Lung (tissue), 12 donors: ENCODE measurements around the gene SLC4A1. TPM values are rescaled to one million over a fixed set of nuclear protein-coding genes. Genes with fewer than 3 reads are reported as not detected.

Experiments
- ATAC-seq: fragments of 200-7000 bp; cut with Tn5 transposase; one replicate; pipeline ENCODE4 v1.9.1; 2020; ENCODE audit warnings: moderate number of reproducible peaks; ENCODE audit not compliant: insufficient read depth, low FRiP score
- DNase-seq, 3 donors: peaks; one replicate each; pipeline ENCODE4 v3.0.0-alpha.2; 2013 to 2017
- H3K27ac ChIP-seq, 2 donors: one replicate each; pipeline ENCODE4 v1.5.1; 2013; ENCODE audit warnings: mild to moderate bottlenecking in 2 of 2, moderate library complexity in 2 of 2, control low read depth in 1 of 2, inconsistent platforms in 1 of 2, low read depth in 1 of 2, low read length in 1 of 2
- H3K27me3 ChIP-seq, 3 donors: one replicate each; pipeline ENCODE4 v1.5.1; 2013; ENCODE audit warnings: low read length in 2 of 3; ENCODE audit not compliant: control insufficient read depth in 3 of 3, insufficient read depth in 3 of 3
- H3K36me3 ChIP-seq, 4 donors: one replicate each; pipeline ENCODE4 v1.5.1; 2013; ENCODE audit warnings: low read length in 4 of 4, mild to moderate bottlenecking in 1 of 4, moderate library complexity in 1 of 4; ENCODE audit not compliant: control insufficient read depth in 4 of 4, insufficient read depth in 4 of 4
- H3K4me1 ChIP-seq, 5 donors: one replicate each; pipeline ENCODE4 v1.5.1; 2013; ENCODE audit warnings: low read length in 5 of 5, mild to moderate bottlenecking in 2 of 5, moderate library complexity in 1 of 5; ENCODE audit not compliant: control insufficient read depth in 5 of 5, insufficient read depth in 5 of 5
- H3K4me3 ChIP-seq: one replicate; pipeline ENCODE4 v1.5.1; 2013; ENCODE audit warnings: mild to moderate bottlenecking, control low read depth, moderate library complexity
- H3K9ac ChIP-seq, 2 donors: one replicate each; pipeline ENCODE4 v1.5.1; 2013; ENCODE audit warnings: low read length in 2 of 2, control low read depth in 1 of 2; ENCODE audit not compliant: insufficient read depth in 1 of 2
- H3K9me3 ChIP-seq, 4 donors: one replicate each; pipeline ENCODE4 v1.5.1; 2013; ENCODE audit warnings: low read length in 3 of 4, mild to moderate bottlenecking in 1 of 4, moderate library complexity in 1 of 4; ENCODE audit not compliant: control insufficient read depth in 4 of 4, insufficient read depth in 3 of 4
- WGBS, 2 donors: extraction: QIAGEN DNeasy Blood & Tissue Kit; methylation state at CpG; one replicate each; pipeline ENCODE4 v1.1.7; 2013; 5-methylcytosine and 5-hydroxymethylcytosine counted together
- polyA plus RNA-seq, 2 donors: library from polyadenylated mRNA; stranded (reverse); fragments of 200-250 nt; gene quantifications; one replicate each; pipeline ENCODE4 v1.2.1, GENCODE V29; 2013
- total RNA-seq, 2 donors: library from RNA; depleted of rRNA in 1 of 2; stranded (reverse); fragments of >200 nt in 1 of 2; gene quantifications; one replicate each; pipeline ENCODE4 v1.2.1, GENCODE V29; 2014 to 2021
- TF ChIP-seq, protein P1 (sequence below): IDR thresholded peaks from 2 replicates; pipeline ENCODE4 v1.5.1; 2012; ENCODE audit warnings: mild to moderate bottlenecking; ENCODE audit errors: control extremely low read depth, extremely low read depth
- donor health status: control.
- donor health status: control.
- donor health status: Bipolar disorder and iron deficiency.
- donor health status: healthy.
- donor health status: DM: yes; HTN: yes; CAD: no.

Gene SLC4A1
- total and polyA plus RNA-seq, 4 donors, result 0.10 to 40.9 (median 0.77) TPM

DNA sequence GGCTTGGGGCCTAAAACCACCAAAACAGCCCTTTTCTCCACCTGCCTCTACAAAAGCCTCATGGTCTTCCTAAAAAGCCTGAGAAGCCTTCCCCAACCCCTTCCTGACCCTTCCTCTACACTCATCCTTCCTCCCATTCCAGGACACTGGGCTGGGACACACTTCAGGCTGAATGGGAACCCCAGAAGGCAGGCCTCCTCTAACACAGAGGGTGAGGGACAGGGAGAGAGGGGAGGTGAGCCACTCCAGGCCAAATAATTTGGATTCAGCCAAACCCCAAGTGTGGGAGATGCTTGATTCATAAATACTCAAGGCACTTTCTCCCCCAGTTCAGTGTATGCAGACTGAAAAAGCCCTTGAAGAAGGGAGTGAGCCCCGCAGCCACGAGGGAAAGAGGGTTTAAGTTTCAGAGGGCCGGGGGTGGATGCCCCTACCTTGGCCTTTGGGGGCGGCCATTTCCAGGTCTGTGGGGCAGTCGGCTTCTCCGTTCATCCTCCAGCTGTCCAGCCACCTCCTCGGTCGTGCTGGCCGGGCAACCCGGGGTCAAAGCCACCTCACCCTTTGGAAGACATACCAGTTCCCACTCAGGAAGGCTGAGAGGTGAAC lies 50.1 kb downstream of the SLC4A1 start:
- H3K36me3 ChIP-seq, result peaks cover 6 to 37% (median 32%) of the 10 kb centered on the region in 4 donors
- H3K9ac ChIP-seq, result peak overlapping the region in 1 of 2 donors; percentile 71
- DNase-seq (no peak), ATAC-seq (no peak)
- H3K4me3 ChIP-seq, result peak overlapping the region; percentile 46
- 5 to 6% methylated on average over 10 of the region's 10 CpGs for WGBS, 2 donors
- H3K27ac ChIP-seq, result peak overlapping the region; percentile 2 to 86
- H3K9me3 ChIP-seq, result no peaks in the 10 kb centered on the region
- TF ChIP-seq, protein P1, sequence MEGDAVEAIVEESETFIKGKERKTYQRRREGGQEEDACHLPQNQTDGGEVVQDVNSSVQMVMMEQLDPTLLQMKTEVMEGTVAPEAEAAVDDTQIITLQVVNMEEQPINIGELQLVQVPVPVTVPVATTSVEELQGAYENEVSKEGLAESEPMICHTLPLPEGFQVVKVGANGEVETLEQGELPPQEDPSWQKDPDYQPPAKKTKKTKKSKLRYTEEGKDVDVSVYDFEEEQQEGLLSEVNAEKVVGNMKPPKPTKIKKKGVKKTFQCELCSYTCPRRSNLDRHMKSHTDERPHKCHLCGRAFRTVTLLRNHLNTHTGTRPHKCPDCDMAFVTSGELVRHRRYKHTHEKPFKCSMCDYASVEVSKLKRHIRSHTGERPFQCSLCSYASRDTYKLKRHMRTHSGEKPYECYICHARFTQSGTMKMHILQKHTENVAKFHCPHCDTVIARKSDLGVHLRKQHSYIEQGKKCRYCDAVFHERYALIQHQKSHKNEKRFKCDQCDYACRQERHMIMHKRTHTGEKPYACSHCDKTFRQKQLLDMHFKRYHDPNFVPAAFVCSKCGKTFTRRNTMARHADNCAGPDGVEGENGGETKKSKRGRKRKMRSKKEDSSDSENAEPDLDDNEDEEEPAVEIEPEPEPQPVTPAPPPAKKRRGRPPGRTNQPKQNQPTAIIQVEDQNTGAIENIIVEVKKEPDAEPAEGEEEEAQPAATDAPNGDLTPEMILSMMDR, result no peak
- H3K4me1 ChIP-seq, result peaks cover 5 to 27% (median 11%) of the 10 kb centered on the region in 5 donors
- H3K27me3 ChIP-seq, result no peaks in the 10 kb centered on the region

DNA sequence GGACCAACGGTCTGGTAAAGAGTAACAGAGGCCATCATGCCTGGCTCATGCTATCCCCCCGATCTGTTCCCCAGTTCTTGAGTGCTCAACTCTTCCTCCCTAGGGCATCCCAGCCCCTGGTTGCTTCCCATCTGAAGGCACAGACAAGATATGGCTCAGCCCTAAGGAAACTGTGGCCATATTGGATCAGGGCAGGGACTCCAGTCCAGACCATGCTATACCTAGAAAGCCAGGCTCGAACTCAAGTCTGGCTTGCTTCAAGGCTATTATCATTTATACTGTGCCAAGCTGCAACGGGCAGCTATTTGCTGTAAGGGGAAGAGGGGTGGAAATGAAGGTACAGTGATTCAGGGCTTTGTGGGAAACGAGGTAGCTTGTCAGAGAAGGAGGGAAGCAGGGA lies 51.2 kb downstream of the SLC4A1 start:
- Histone ChIP-seq H3K36me3 (peaks cover 6 to 40% (median 35%) of the 10 kb centered on the region in 4 donors), H3K9ac (no peak overlapping the region), H3K27ac (no peak overlapping the region)

DNA sequence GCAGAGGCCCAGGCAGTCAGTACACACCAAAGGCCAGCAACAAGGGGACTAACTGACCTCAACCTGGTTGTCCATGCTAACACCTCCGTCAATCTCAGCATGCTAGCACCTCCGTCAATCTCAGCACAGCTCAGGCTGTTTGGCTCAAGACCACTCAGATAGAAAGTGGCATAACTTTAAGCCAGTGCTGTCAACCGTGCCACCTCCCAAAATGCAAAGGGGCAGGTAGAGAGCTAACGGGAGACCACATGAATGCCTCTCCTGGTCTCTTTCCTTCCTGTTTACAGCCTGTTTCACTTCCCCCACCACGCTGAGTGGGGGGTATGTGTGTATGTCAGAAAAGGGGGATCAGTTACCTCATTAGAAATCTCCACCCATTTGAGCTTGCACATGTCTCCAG lies 51.8 kb downstream of the SLC4A1 start:
- TF ChIP-seq, protein P1, result no peak
- 55 to 63% methylated on average over 5 of the region's 5 CpGs for WGBS, 2 donors
- no peak overlapping the region for H3K27ac ChIP-seq

More for the DNA sequence above, 51.2 kb downstream of the SLC4A1 start:
- no peak overlapping the region for H3K4me3 ChIP-seq
- peaks cover 3 to 16% (median 7%) of the 10 kb centered on the region in 5 donors for H3K4me1 ChIP-seq
- no peaks in the 10 kb centered on the region for H3K27me3 ChIP-seq
- no peak for ATAC-seq
- 66% methylated on average over 5 of the region's 5 CpGs for WGBS, 2 donors
- TF ChIP-seq, protein P1, result no peak
- no peaks in the 10 kb centered on the region for H3K9me3 ChIP-seq
- DNase-seq, result no peak

DNA sequence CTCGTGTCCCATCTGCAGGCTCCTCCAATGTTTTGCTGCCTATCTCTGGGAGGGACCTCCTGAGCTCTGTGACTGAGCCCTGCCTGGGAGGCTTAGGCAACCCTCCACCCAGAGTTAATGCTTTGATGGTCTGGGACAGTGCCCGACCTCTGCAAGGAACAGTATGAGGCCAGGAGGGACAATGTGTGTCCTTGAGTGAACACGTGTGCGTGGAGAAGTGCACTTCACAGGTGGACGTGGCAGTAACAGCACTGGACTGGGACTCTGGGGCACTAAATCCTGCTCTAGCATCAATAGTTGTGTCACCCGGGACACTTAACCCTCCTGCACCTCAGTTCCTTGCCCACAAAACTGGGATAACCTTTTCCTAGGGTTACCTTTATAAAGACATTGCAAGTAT lies 53.0 kb downstream of the SLC4A1 start:
- Histone ChIP-seq H3K4me1 (peaks cover 5 to 22% (median 7%) of the 10 kb centered on the region in 5 donors), H3K36me3 (peaks cover 6 to 53% (median 44%) of the 10 kb centered on the region in 4 donors), H3K27ac (peak overlapping the region in 1 of 2 donors; percentile 18), H3K9me3 (no peaks in the 10 kb centered on the region), H3K9ac (no peak overlapping the region), H3K4me3 (no peak overlapping the region), H3K27me3 (no peaks in the 10 kb centered on the region)
- no peak for DNase-seq
- 90 to 95% methylated on average over 6 of the region's 6 CpGs for WGBS, 2 donors
- no peak for ATAC-seq
- TF ChIP-seq, protein P1, result no peak

More for the DNA sequence above, 51.8 kb downstream of the SLC4A1 start:
- DNase-seq (no peak), ATAC-seq (no peak)
- Histone ChIP-seq H3K9ac (no peak overlapping the region), H3K4me3 (no peak overlapping the region), H3K27me3 (no peaks in the 10 kb centered on the region), H3K4me1 (peaks cover 3 to 17% (median 7%) of the 10 kb centered on the region in 5 donors), H3K9me3 (no peaks in the 10 kb centered on the region), H3K36me3 (peaks cover 6 to 45% (median 40%) of the 10 kb centered on the region in 4 donors)
